DMS153 treated with DMSO at 0.1 percent for 48 hours (cell line): ENCODE measurements around the gene WDTC1.
A peak's percentile ranks its signal among the peaks of the same experiment; 100 is the strongest.

Experiments used
- DNase-seq: peaks from one replicate; lab custom pipeline; 2025; ENCODE audit not compliant: unreplicated experiment; lab: John Stamatoyannopoulos, UW

Gene WDTC1

DNA sequence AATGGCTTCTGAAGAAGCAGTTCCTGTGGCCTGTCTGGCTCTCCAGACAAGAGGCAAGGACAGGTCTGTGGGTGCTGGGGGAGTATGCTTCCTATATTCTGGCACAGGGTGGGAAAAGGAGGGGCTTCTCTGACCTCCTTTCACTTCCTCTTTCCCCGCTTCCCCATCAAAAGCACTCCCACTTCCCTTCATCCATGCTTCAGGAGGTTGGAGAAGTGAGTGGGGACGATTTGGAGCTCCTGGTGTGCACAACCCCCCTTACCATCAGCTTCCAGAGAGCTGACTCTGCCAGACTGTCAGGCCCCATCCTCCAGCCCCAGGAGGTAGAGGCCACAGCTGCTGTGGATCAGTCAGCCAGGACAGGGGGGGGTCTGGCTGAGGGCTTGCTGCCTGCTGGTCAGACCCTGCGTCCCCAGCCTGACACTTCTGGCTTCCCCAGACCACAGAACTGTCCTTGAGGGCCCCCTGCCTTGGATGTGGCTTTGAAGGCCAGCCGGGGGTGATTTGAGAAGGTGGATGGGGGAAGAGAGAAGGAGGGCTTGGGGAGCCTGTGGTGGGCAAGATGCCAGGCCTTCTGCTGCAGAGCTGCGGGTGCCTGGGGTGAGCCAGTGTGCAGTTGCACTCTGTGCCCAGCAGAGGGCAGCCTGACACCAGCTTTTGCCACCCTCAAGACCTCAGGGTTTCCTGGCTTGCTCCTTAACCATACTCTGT, 66.1 kb downstream of the WDTC1 start:
- peak; percentile 88 for DNase-seq

- no peak for DNase-seq
These were observed 66.6 kb downstream of the WDTC1 start for GRCh38 chr1:27301052-27301422.

DNA sequence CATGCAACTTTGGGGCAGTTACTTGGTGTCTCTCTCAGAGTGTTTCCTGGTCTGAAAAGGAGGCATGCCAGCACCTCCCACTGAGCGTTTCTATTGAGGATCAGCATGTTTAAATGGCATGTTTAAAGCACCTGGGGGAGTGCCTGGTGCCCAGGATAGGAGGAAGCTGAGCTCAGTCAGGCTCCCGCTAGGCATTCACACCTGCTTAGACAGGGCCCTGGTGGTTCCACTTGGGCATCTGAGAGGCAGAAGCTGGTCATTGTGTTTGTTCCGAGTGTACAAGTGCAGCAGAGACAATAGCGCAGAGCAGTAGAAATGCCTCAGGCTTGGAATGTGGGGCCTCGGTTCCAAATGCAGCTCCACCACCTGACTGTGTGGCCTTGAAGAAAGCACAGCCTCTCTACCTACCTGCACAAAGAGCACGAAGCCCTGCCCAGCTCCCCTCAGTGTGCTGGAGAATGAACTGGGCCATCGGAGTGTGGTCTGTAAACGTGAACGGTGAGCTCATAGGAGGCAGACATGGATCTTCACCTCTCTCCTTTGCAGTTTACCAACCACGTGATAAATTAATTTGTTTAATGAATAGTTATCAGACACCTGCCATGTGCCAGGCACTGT, 67.3 kb downstream of the WDTC1 start:
- no peak for DNase-seq

DNA sequence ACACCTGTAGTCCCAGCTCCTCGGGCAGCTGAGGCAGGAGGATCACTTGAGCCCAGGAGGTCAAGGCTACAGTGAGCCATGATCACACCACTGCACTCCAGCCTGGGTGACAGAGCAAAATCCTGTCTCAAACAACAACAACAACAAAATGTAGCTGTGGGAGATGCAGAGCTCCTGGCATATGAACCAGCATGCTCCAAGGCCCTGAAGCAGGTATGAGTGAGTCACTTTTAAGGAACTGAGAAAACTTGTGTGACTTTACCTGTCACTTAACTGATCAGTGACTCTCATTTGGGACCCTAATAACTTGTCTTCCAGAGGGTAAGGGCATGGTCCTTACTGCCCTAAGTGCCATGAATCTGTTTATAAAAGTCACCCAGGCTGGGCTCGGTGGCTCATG, 68.2 kb downstream of the WDTC1 start:
- DNase-seq = no peak

DNA sequence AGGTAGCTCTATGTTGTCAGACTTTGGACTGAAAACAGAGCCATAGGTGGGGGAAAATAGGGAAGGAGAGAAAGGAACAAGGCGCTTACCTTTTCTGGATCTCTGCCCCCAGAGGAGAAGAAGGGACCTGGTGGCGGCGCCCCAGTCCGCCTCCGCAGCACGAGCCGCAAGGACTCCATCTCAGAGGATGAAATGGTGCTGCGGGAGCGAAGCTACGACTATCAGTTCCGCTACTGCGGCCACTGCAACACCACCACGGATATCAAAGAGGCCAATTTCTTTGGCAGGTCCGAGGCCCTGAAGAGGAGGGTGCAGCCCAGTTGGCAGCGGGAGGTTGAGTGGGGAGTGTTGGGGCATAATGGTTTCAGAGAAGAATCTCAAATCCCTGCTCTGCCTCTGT, 69.1 kb downstream of the WDTC1 start:
- no peak for DNase-seq

- no peak for DNase-seq
These were observed 71.6 kb downstream of the WDTC1 start for GRCh38 chr1:27306071-27306470.

GRCh38 chr1:27306892-27307761, 72.7 kb downstream of the WDTC1 start:
- no peak for DNase-seq

GRCh38 chr1:27307874-27308598, 73.6 kb downstream of the WDTC1 start:
- no peak for DNase-seq

- no peak for DNase-seq
These were observed 79.7 kb downstream of the WDTC1 start for GRCh38 chr1:27314169-27314568.

- no peak for DNase-seq
These were observed 80.3 kb downstream of the WDTC1 start for GRCh38 chr1:27314737-27315136.

GRCh38 chr1:27316860-27317259, 82.4 kb downstream of the WDTC1 start:
- no peak for DNase-seq

GRCh38 chr1:27318136-27318535, 83.7 kb downstream of the WDTC1 start:
- DNase-seq = no peak

DNA sequence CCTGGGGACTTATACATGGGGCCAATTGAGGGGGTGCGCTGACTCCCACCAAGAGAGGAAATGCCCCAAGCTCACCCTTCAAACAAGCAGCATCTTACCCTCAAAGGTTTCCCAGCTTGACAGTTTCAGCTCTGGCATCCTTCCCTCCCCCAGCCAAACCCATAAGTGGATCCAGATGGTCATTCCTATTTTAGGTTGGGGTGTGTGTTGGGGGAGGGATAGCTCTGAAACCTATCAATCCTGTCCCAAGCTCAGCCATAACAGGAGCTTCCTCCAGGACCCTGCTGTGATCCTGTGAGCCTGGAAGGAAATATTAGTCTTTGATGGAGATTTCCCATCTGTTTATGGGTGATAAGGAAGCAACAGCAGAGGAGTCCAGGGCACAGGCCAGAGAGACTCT, 84.2 kb downstream of the WDTC1 start:
- no peak for DNase-seq

- DNase-seq = peak; percentile 99
These were observed 87.6 kb downstream of the WDTC1 start, which contains the start of gene TMEM222 for GRCh38 chr1:27321813-27322568. Gene TMEM222, plus strand, starts transcription at chr1:27322163. Its CDS starts 35 bp downstream, at chr1:27322198.

DNA sequence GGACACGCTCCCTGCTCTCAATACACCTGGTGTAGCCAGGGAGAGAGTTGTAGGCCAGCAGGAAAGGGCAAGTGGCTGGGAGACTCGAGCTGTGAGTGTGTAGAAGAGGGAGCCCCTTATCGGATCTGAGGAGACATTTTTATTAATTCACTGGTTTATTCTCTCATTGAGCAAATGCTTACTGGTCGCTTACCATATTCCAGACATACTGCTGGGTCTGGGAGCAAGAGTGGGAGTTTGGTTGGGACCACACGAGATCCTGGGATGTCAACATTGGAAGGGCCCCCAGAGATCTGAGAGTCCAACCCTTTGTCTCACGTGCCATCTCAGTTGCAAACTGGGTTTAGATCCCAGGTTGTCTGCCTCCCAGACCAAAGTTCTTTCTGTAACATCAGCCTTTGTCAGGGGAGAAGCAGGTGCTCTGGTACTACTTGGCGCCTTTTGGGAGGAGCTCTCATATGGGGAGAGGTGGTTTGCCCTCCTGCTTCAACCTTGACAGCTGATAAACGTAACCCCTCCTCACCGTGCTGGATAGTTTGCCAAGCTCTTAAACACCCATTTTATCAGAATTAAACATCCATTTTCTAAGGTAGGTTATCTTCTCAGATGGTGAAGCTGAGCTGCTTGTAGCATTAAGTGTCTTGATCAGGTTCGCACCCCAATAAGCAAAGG, 88.3 kb downstream of the WDTC1 start:
- no peak for DNase-seq

GRCh38 chr1:27325286-27325685, 90.9 kb downstream of the WDTC1 start:
- DNase-seq = no peak

- DNase-seq = no peak
These were observed 93.5 kb downstream of the WDTC1 start for GRCh38 chr1:27327964-27328363.

GRCh38 chr1:27330786-27331185, 96.4 kb downstream of the WDTC1 start:
- DNase-seq = no peak

DNA sequence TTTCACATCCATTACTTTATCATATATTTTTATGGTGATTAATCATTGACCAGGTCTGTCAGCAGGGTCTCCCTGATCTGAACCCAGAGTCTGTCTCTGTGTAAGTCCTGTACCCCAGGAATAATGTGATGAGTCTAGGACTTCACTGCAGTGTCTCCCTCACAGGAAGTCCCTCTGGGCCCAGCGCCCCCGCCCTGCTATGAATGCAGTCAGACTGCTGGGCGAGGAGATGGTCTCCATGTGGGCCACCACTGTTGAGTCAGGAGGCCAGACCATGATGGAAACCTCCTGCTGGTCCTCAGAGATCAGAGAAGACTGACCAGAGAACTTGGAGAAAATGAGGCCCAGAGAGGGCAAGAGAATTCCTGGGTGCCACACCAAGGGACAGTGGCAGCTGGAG, 97.0 kb downstream of the WDTC1 start:
- no peak for DNase-seq

- DNase-seq = no peak
These were observed 97.5 kb downstream of the WDTC1 start for GRCh38 chr1:27331922-27332321.
